ENCODE measurements around the gene PTPN23. TPM values are rescaled to one million over a fixed set of nuclear protein-coding genes. Genes with fewer than 3 reads are reported as not detected.

The PTPN23 gene
- total and polyA plus RNA-seq, 9 of the 15 experiments (the other 6 are each of a cell fraction or from before 2014, with no cell fraction given), result 0.41 to 58.7 (median 7.2) TPM

DNA sequence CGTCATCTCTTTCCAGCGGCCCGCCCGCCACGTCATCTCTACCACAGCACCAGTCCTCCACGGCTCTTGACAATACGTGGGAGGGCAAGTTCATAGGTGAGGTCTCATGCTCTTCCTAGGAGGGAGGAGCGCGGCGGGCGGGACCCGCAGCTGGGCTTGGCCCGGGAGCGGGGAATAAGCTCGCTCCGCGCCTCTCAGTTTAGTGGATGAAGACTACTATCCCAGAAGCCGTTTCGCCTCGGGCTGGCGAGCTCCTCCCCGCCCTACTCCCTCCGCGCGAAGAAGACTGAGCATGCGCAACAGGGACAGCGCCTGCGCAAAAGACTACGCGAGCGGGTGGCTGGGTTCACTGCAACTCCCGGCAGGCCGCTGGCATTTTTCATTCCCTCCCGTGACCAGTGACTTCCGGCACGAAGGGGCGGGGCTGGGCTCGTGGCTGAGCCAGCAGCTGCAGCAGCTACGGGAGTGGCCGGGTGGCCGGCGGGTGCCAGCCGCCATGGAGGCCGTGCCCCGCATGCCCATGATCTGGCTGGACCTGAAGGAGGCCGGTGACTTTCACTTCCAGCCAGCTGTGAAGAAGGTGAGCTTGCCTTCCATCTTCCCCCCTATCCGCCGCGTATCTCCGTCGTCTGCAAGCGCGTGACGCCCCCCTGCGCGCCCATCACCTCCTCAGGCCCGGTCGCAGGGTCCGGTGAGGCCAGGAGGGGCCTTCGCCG, at the start of gene PTPN23 (continued):
- TF ChIP-seq, protein P1, sequence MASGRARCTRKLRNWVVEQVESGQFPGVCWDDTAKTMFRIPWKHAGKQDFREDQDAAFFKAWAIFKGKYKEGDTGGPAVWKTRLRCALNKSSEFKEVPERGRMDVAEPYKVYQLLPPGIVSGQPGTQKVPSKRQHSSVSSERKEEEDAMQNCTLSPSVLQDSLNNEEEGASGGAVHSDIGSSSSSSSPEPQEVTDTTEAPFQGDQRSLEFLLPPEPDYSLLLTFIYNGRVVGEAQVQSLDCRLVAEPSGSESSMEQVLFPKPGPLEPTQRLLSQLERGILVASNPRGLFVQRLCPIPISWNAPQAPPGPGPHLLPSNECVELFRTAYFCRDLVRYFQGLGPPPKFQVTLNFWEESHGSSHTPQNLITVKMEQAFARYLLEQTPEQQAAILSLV (tag; IDR thresholded peaks at IDR 0.05), result no peak
- TF ChIP-seq SOX6 (IDR thresholded peaks at IDR 0.05) (peak; percentile 56), COPS2 (conservative IDR thresholded peaks at IDR 0.05) (no peak), POU5F1 (IDR thresholded peaks at IDR 0.05; ENCODE audit: borderline replicate concordance, low read depth, low read length, partially characterized antibody) (no peak), ZNF696 (CRISPR knock-in tag; conservative IDR thresholded peaks at IDR 0.05) (no peak), BCOR (IDR thresholded peaks at IDR 0.05) (peak; percentile 77; the same call in 1 of the 2 replicates), ZC3H8 (IDR thresholded peaks at IDR 0.05) (peak; percentile 52; the same call in 1 of the 2 replicates), ARNT (IDR thresholded peaks at IDR 0.05) (no peak), STAT5A (IDR thresholded peaks at IDR 0.05; ENCODE audit: borderline replicate concordance, low read length) (no peak), ZNF41 (CRISPR knock-in tag; conservative IDR thresholded peaks at IDR 0.05) (peak; percentile 38; the same call in 1 of the 2 replicates)
- TF ChIP-seq, protein P2, sequence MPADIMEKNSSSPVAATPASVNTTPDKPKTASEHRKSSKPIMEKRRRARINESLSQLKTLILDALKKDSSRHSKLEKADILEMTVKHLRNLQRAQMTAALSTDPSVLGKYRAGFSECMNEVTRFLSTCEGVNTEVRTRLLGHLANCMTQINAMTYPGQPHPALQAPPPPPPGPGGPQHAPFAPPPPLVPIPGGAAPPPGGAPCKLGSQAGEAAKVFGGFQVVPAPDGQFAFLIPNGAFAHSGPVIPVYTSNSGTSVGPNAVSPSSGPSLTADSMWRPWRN (IDR thresholded peaks at IDR 0.05; ENCODE audit: low read depth), result peak; percentile 31; the same call in 1 of the 2 replicates
- TF ChIP-seq, protein P3, sequence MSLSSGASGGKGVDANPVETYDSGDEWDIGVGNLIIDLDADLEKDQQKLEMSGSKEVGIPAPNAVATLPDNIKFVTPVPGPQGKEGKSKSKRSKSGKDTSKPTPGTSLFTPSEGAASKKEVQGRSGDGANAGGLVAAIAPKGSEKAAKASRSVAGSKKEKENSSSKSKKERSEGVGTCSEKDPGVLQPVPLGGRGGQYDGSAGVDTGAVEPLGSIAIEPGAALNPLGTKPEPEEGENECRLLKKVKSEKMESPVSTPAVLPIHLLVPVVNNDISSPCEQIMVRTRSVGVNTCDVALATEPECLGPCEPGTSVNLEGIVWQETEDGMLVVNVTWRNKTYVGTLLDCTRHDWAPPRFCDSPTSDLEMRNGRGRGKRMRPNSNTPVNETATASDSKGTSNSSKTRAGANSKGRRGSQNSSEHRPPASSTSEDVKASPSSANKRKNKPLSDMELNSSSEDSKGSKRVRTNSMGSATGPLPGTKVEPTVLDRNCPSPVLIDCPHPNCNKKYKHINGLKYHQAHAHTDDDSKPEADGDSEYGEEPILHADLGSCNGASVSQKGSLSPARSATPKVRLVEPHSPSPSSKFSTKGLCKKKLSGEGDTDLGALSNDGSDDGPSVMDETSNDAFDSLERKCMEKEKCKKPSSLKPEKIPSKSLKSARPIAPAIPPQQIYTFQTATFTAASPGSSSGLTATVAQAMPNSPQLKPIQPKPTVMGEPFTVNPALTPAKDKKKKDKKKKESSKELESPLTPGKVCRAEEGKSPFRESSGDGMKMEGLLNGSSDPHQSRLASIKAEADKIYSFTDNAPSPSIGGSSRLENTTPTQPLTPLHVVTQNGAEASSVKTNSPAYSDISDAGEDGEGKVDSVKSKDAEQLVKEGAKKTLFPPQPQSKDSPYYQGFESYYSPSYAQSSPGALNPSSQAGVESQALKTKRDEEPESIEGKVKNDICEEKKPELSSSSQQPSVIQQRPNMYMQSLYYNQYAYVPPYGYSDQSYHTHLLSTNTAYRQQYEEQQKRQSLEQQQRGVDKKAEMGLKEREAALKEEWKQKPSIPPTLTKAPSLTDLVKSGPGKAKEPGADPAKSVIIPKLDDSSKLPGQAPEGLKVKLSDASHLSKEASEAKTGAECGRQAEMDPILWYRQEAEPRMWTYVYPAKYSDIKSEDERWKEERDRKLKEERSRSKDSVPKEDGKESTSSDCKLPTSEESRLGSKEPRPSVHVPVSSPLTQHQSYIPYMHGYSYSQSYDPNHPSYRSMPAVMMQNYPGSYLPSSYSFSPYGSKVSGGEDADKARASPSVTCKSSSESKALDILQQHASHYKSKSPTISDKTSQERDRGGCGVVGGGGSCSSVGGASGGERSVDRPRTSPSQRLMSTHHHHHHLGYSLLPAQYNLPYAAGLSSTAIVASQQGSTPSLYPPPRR (CRISPR knock-in tag; IDR thresholded peaks at IDR 0.05; ENCODE audit: borderline replicate concordance), result peak; percentile 86
- TF ChIP-seq, protein P4, sequence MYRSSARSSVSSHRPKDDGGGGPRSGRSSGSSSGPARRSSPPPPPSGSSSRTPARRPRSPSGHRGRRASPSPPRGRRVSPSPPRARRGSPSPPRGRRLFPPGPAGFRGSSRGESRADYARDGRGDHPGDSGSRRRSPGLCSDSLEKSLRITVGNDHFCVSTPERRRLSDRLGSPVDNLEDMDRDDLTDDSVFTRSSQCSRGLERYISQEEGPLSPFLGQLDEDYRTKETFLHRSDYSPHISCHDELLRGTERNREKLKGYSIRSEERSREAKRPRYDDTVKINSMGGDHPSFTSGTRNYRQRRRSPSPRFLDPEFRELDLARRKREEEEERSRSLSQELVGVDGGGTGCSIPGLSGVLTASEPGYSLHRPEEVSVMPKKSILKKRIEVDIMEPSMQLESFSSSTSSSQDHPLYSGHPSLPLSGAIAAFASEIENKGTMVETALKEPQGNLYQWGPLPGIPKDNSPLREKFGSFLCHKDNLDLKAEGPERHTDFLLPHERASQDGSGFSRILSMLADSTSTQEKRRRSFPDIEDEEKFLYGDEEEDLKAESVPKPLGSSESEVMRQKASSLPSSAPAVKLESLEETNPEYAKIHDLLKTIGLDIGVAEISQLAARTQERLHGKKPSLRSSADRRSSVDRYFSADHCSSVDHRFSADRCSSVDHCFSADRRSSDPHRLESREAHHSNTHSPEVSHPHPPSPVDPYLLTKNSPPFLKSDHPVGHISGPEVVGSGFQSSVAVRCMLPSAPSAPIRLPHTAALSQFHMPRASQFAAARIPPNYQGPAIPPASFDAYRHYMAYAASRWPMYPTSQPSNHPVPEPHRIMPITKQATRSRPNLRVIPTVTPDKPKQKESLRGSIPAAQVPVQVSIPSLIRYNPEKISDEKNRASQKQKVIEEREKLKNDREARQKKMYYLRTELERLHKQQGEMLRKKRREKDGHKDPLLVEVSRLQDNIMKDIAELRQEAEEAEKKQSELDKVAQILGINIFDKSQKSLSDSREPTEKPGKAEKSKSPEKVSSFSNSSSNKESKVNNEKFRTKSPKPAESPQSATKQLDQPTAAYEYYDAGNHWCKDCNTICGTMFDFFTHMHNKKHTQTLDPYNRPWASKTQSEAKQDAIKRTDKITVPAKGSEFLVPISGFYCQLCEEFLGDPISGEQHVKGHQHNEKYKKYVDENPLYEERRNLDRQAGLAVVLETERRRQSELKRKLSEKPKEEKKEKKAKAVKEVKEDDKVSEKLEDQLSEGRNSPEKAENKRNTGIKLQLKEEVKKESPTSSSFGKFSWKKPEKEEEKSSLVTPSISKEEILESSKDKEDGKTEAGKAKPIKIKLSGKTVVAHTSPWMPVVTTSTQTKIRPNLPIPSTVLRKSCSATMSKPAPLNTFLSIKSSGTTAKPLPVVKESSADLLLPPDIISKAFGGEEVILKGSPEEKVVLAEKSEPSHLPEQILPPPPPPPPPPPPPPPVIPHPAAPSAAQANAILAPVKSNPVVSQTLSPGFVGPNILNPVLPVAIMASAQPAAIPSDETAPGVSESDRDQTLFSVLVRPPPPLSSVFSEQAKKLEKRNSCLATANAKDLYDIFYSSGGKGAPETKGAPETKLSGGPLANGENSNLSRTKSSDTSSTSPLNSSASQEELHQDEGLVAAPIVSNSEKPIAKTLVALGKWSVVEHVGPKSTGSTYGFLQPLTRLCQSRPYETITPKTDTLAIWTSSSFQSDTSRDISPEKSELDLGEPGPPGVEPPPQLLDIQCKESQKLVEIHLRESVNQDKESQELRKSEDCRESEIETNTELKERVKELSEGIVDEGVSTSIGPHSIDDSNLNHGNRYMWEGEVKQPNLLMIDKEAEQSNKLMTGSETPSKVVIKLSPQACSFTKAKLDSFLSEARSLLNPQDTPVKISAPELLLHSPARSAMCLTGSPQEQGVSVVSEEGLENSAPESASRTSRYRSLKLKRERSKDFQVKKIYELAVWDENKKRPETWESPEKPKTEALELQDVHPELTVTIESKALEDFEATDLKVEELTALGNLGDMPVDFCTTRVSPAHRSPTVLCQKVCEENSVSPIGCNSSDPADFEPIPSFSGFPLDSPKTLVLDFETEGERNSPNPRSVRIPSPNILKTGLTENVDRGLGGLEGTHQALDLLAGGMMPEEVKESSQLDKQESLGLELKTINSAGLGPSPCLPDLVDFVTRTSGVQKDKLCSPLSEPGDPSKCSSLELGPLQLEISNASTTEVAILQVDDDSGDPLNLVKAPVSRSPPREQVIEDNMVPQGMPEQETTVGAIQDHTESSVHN (IDR thresholded peaks at IDR 0.05; ENCODE audit: borderline replicate concordance in 1 of 2, low read depth in 1 of 2), result peak in 1 of 2 experiments; percentile 69; a peak in 1 of 4 replicates
